ENCODE measurements around the gene SIDT2. TPM values are rescaled to one million over a fixed set of nuclear protein-coding genes. Genes with fewer than 3 reads are reported as not detected.

The SIDT2 gene
- polyA plus RNA-seq, 3 donors = 39.8 to 58.6 (median 50.9) TPM

- no peak for DNase-seq
Observed at GRCh38 chr11:117220568-117220967, 42.0 kb downstream of the SIDT2 start.

- no peak for DNase-seq
Observed at GRCh38 chr11:117220999-117221774, 42.6 kb downstream of the SIDT2 start.

- DNase-seq = no peak
Observed at GRCh38 chr11:117221775-117222517, 43.4 kb downstream of the SIDT2 start.

GRCh38 chr11:117222991-117223740 is 44.6 kb downstream of the SIDT2 start:
- no peak for DNase-seq

- no peak for DNase-seq
Observed at GRCh38 chr11:117223741-117224689, 45.5 kb downstream of the SIDT2 start.

- no peak for DNase-seq
Observed at GRCh38 chr11:117225553-117226170, 47.1 kb downstream of the SIDT2 start.

- peak; percentile 86 for DNase-seq
Observed at GRCh38 chr11:117226388-117227385, 48.1 kb downstream of the SIDT2 start.

- DNase-seq = no peak
Observed at GRCh38 chr11:117228091-117228490, 49.5 kb downstream of the SIDT2 start.

- DNase-seq = no peak
Observed at GRCh38 chr11:117229411-117229810, 50.9 kb downstream of the SIDT2 start.

GRCh38 chr11:117229931-117230285 is 51.4 kb downstream of the SIDT2 start:
- DNase-seq = no peak

- no peak for DNase-seq
Observed at GRCh38 chr11:117230286-117230961, 51.9 kb downstream of the SIDT2 start.

- no peak for DNase-seq
Observed at GRCh38 chr11:117230999-117231841, 52.7 kb downstream of the SIDT2 start.

GRCh38 chr11:117231842-117232091 is 53.2 kb downstream of the SIDT2 start, which contains the start of gene PCSK7:
Gene PCSK7 (minus strand): TSS chr11:117232073. CDS start chr11:117229844, 2,229 bp downstream.
- no peak for DNase-seq

GRCh38 chr11:117232092-117232878 is 53.7 kb downstream of the SIDT2 start, which contains the start of gene RNF214:
Gene RNF214 (plus strand): TSS chr11:117232671. CDS start chr11:117234273, 1,602 bp downstream.
- peak; percentile 84 for DNase-seq

GRCh38 chr11:117232911-117233409 is 54.4 kb downstream of the SIDT2 start:
- DNase-seq = no peak

- DNase-seq = no peak
Observed at GRCh38 chr11:117238221-117238620, 59.7 kb downstream of the SIDT2 start.

- no peak for DNase-seq
Observed at GRCh38 chr11:117239295-117239694, 60.8 kb downstream of the SIDT2 start.

Measured in renal pelvis (tissue), 4 donors.